C4-2B (cell line): ENCODE data around the gene MAST4.

Experiments used
- CTCF ChIP-seq: fragments of 450-650 bp; conservative IDR thresholded peaks from 2 replicates; pipeline ENCODE4 v1.5.1; 2017; ENCODE audit warnings: mild to moderate bottlenecking
- ZFX ChIP-seq: fragments of 450-650 bp; IDR thresholded peaks from 2 replicates; pipeline ENCODE4 v1.6.1; 2017

- TF ChIP-seq CTCF (no peak), ZFX (no peak)
These were observed 181.7 kb downstream of the MAST4 start for GRCh38 chr5:66777868-66778267.
